ENCODE results near the gene ANKHD1.

DNA sequence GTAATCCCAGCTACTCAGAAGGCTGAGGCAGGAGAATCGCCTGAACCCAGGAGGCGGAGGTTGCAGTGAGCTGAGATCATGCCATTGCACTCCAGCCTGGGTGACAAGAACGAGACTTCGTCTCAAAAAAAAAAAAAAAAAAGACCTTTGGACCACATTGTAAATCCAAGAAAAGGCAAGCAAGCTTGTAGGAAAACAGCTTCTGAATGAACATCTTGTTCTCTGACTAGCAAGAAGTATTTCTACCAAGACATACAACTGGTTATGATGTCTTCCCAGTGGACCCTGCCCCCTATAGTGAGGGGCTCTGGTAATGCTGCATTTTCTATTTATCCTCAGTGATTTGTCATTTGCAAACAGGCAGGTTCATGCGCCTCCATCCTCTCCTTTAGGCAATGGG, 141.3 kb downstream of the ANKHD1 start:
- TF ChIP-seq EZH2 (IDR thresholded peaks at IDR 0.05; ENCODE audit: low read length, missing control alignments) = no peak
- TF ChIP-seq, protein P1, sequence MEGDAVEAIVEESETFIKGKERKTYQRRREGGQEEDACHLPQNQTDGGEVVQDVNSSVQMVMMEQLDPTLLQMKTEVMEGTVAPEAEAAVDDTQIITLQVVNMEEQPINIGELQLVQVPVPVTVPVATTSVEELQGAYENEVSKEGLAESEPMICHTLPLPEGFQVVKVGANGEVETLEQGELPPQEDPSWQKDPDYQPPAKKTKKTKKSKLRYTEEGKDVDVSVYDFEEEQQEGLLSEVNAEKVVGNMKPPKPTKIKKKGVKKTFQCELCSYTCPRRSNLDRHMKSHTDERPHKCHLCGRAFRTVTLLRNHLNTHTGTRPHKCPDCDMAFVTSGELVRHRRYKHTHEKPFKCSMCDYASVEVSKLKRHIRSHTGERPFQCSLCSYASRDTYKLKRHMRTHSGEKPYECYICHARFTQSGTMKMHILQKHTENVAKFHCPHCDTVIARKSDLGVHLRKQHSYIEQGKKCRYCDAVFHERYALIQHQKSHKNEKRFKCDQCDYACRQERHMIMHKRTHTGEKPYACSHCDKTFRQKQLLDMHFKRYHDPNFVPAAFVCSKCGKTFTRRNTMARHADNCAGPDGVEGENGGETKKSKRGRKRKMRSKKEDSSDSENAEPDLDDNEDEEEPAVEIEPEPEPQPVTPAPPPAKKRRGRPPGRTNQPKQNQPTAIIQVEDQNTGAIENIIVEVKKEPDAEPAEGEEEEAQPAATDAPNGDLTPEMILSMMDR (conservative IDR thresholded peaks at IDR 0.05 in 1 of 2, IDR thresholded peaks at IDR 0.05 in 1 of 2; ENCODE audit: low read depth in 1 of 2, low read length in 2 of 2) = no peak

Data from fibroblast of lung (primary cell).